ENCODE data around the gene CFAP61.

The CFAP61 gene

GRCh38 chr20:20225325-20226043, 173.2 kb downstream of the CFAP61 start:
- no peak overlapping the region for H3K4me3 ChIP-seq (ENCODE audit: low read depth, low read length)
- no peak for DNase-seq (ENCODE audit: low read depth)
- no peak for TF ChIP-seq MYC (IDR thresholded peaks at IDR 0.05; ENCODE audit: low read depth, low read length)
- no peak for TF ChIP-seq MAX (IDR thresholded peaks at IDR 0.05; ENCODE audit: low read depth, low read length)
- TF ChIP-seq, protein P1, sequence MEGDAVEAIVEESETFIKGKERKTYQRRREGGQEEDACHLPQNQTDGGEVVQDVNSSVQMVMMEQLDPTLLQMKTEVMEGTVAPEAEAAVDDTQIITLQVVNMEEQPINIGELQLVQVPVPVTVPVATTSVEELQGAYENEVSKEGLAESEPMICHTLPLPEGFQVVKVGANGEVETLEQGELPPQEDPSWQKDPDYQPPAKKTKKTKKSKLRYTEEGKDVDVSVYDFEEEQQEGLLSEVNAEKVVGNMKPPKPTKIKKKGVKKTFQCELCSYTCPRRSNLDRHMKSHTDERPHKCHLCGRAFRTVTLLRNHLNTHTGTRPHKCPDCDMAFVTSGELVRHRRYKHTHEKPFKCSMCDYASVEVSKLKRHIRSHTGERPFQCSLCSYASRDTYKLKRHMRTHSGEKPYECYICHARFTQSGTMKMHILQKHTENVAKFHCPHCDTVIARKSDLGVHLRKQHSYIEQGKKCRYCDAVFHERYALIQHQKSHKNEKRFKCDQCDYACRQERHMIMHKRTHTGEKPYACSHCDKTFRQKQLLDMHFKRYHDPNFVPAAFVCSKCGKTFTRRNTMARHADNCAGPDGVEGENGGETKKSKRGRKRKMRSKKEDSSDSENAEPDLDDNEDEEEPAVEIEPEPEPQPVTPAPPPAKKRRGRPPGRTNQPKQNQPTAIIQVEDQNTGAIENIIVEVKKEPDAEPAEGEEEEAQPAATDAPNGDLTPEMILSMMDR (IDR thresholded peaks at IDR 0.05; ENCODE audit: low read depth, low read length), result no peak
- TF ChIP-seq POLR2A (IDR thresholded peaks at IDR 0.05; ENCODE audit: extremely low read depth, insufficient read length), result no peak

DNA sequence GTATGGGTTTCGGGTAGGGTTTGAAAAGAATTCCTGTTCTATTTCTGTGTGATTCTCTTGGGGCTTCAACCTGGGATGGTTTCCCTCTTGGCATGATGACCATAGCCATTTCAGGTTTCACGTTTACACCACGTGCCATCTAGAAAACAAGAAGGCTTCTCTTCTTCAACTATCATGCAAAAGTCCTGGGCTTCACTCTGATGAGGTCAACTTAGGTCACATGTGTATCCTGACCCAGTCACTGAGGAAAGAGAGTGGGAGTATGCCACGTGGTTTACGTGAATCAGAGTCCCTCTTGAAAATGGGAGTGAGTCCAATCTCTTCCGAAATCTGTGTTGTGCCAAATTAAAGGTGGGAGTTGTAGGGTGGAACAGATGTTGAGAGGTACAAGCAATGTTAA, 174.2 kb downstream of the CFAP61 start:
- H3K4me3 ChIP-seq (ENCODE audit: low read depth, low read length), result no peak overlapping the region
- DNase-seq (ENCODE audit: low read depth), result no peak
- TF ChIP-seq MAX (IDR thresholded peaks at IDR 0.05; ENCODE audit: low read depth, low read length) (no peak), POLR2A (IDR thresholded peaks at IDR 0.05; ENCODE audit: extremely low read depth, insufficient read length) (no peak), MYC (IDR thresholded peaks at IDR 0.05; ENCODE audit: low read depth, low read length) (no peak)
- TF ChIP-seq, protein P1 (IDR thresholded peaks at IDR 0.05; ENCODE audit: low read depth, low read length), result no peak

DNA sequence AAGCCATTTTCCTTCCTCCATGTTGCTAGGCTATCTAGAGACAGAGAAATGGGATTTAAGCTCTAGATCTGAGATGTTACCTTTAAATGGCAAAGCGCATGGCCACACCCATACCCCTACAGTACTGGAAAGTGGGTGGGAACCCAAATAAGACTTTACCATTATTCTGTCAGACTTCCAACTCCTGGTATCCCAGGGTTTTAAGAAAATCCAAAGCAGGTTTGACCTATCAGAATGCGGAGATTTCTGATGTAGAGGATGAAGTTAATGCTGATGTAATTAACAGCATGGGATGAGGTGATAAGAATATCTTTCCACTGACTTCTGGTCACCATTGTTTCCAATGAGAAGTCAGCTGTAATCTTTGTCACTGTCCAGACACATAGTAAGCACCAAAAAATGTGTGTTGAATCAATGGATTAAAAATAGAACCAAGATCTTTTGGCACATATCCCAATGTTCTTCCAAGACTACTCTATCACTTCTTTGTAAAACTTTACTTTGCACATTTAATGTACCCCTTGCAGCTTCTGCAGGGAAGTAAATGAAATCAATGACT, 174.8 kb downstream of the CFAP61 start:
- no peak overlapping the region for H3K4me3 ChIP-seq (ENCODE audit: low read depth, low read length)
- DNase-seq (ENCODE audit: low read depth), result no peak
- TF ChIP-seq, protein P1 (IDR thresholded peaks at IDR 0.05; ENCODE audit: low read depth, low read length), result no peak
- TF ChIP-seq POLR2A (IDR thresholded peaks at IDR 0.05; ENCODE audit: extremely low read depth, insufficient read length) (no peak), MYC (IDR thresholded peaks at IDR 0.05; ENCODE audit: low read depth, low read length) (no peak), MAX (IDR thresholded peaks at IDR 0.05; ENCODE audit: low read depth, low read length) (no peak)

DNA sequence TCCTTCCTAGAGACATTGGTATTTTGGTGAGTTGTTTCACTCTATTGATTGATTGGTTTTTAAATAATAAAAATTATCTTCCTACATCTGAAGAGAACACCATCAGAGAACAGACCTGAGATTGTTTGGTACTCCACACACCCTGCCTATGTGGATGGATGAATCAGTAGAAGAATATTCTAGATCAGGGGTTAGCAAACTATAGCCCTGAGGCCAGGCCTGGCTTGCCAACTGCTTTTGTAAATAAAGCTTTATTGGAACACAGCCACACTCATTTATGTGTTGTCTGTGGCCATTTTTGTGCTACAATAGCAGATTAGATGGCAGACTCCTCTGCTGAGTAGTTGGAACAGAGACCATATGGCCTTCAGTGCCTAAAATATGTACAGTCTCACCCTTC, 176.0 kb downstream of the CFAP61 start:
- H3K4me3 ChIP-seq (ENCODE audit: low read depth, low read length), result no peak overlapping the region
- DNase-seq (ENCODE audit: low read depth), result no peak
- TF ChIP-seq MYC (IDR thresholded peaks at IDR 0.05; ENCODE audit: low read depth, low read length) (no peak), MAX (IDR thresholded peaks at IDR 0.05; ENCODE audit: low read depth, low read length) (no peak), POLR2A (IDR thresholded peaks at IDR 0.05; ENCODE audit: extremely low read depth, insufficient read length) (no peak)
- TF ChIP-seq, protein P1 (IDR thresholded peaks at IDR 0.05; ENCODE audit: low read depth, low read length), result no peak

DNA sequence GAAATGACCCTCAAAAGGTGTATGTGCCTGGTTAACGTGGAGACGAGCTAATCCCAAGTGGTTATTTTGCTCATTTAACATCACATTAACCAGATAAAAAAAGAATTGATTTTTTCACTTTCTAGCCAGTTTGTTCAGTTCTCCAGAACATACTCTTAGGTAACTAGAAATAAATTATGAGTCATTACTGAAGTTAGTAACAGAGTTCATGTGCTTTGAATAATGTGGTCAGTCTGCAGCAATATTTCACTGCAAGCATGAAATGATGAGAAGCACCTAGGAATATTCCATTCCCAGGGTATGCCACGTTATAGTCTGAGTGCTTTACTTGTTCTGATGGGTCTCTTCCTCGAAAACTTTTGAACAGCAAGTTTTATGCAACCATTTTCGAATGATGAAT, 177.3 kb downstream of the CFAP61 start:
- no peak overlapping the region for H3K4me3 ChIP-seq (ENCODE audit: low read depth, low read length)
- TF ChIP-seq POLR2A (IDR thresholded peaks at IDR 0.05; ENCODE audit: extremely low read depth, insufficient read length), result no peak
- no peak for TF ChIP-seq MYC (IDR thresholded peaks at IDR 0.05; ENCODE audit: low read depth, low read length)
- TF ChIP-seq, protein P1 (IDR thresholded peaks at IDR 0.05; ENCODE audit: low read depth, low read length), result no peak
- TF ChIP-seq MAX (IDR thresholded peaks at IDR 0.05; ENCODE audit: low read depth, low read length), result no peak
- DNase-seq (ENCODE audit: low read depth), result no peak

All from NB4 (cell line).